Neural cell (in vitro differentiated cells): Measurements from ENCODE around the gene TMEM260. TPM values are rescaled to one million over a fixed set of nuclear protein-coding genes. Genes with fewer than 3 reads are reported as not detected.
"Not testable (repeated sequence)": the region's sequence is repeated elsewhere in the genome, so short reads cannot be mapped to it uniquely, and the experiment has no call there.

ENCODE experiments used
- H2AFZ ChIP-seq: fragments of 200-600, 300-800 bp; sonication (generic), shearing (Covaris generic); 2 replicates; pipeline ENCODE4 v1.6.0; 2014; ENCODE audit warnings: low read depth, mild to moderate bottlenecking, antibody characterized with exemption, low read length, moderate library complexity
- H3F3A ChIP-seq: fragments of 200-600 bp; shearing (Covaris generic); 2 replicates; pipeline ENCODE4 v1.6.1; 2016; ENCODE audit warnings: mild to moderate bottlenecking, moderate library complexity, mixed read lengths, antibody characterized with exemption, low read length; ENCODE audit not compliant: insufficient read depth, poor library complexity, severe bottlenecking
- H3K27ac ChIP-seq: fragments of 200-600, 300-800 bp; sonication (generic), shearing (Covaris generic); 2 replicates; pipeline ENCODE4 v1.5.1; 2014; ENCODE audit warnings: mild to moderate bottlenecking, low read length, moderate library complexity
- H3K27me3 ChIP-seq: fragments of 300-800, 200-600 bp; sonication (generic), shearing (Covaris generic); 2 replicates; pipeline ENCODE4 v1.6.0; 2014; ENCODE audit warnings: mild to moderate bottlenecking, low read depth, low read length, moderate library complexity; ENCODE audit not compliant: insufficient read depth
- H3K36me3 ChIP-seq: fragments of 300-800, 200-600 bp; sonication (generic), shearing (Covaris generic); 2 replicates; pipeline ENCODE4 v1.5.1; 2014; ENCODE audit warnings: mild to moderate bottlenecking, antibody characterized with exemption, low read length, moderate library complexity; ENCODE audit not compliant: insufficient read depth
- H3K4me2 ChIP-seq: fragments of 300-800, 200-600 bp; sonication (generic), shearing (Covaris generic); 2 replicates; pipeline ENCODE4 v1.6.0; 2014; ENCODE audit warnings: mild to moderate bottlenecking, low read length
- H3K4me3 ChIP-seq: fragments of 300-800, 200-600 bp; sonication (generic), shearing (Covaris generic); 2 replicates; pipeline ENCODE4 v1.5.1; 2014; ENCODE audit warnings: mild to moderate bottlenecking, low read length, moderate library complexity
- H3K79me2 ChIP-seq: fragments of 200-600 bp; shearing (Covaris generic); replicated peaks from 2 replicates; pipeline ENCODE4 v1.6.0; 2014; ENCODE audit warnings: mild to moderate bottlenecking, low read length, moderate library complexity; ENCODE audit not compliant: insufficient read depth
- H3K9ac ChIP-seq: fragments of 300-800, 200-600 bp; sonication (generic), shearing (Covaris generic); 2 replicates; pipeline ENCODE4 v1.6.1; 2016; ENCODE audit warnings: mild to moderate bottlenecking, low read length, mixed read lengths
- H3K9me2 ChIP-seq: fragments of 200-600 bp; shearing (Covaris generic); 2 replicates; pipeline ENCODE4 v1.6.1; 2016; ENCODE audit warnings: mild to moderate bottlenecking, low read length, mixed read lengths; ENCODE audit not compliant: insufficient read depth
- H3K9me3 ChIP-seq: fragments of 200-600, 300-800 bp; sonication (generic), shearing (Covaris generic); 2 replicates; pipeline ENCODE4 v1.6.1; 2016; ENCODE audit warnings: mild to moderate bottlenecking, mixed run types, low read length, moderate library complexity, mixed read lengths
- H4K20me1 ChIP-seq: fragments of 200-600 bp; shearing (Covaris generic); 2 replicates; pipeline ENCODE4 v1.6.1; 2016; ENCODE audit warnings: mild to moderate bottlenecking, mixed run types; ENCODE audit not compliant: insufficient read depth
- EP300 ChIP-seq: fragments of 450-650 bp; conservative IDR thresholded peaks from 2 replicates; pipeline ENCODE4 v1.6.1; 2014; ENCODE audit warnings: antibody characterized with exemption, mild to moderate bottlenecking, moderate library complexity; ENCODE audit not compliant: poor library complexity, severe bottlenecking
- EZH2 ChIP-seq: fragments of 200-600, 300-800 bp; shearing (Covaris generic), sonication (generic); IDR thresholded peaks from 2 replicates; pipeline ENCODE4 v1.6.1; 2014; ENCODE audit warnings: antibody characterized with exemption, low read length, borderline replicate concordance, mild to moderate bottlenecking; ENCODE audit not compliant: insufficient read depth, poor library complexity, severe bottlenecking
- MXI1 ChIP-seq: fragments of 450-650 bp; conservative IDR thresholded peaks from 2 replicates; pipeline ENCODE4 v1.6.1; 2014; ENCODE audit warnings: antibody characterized with exemption, mild to moderate bottlenecking; ENCODE audit not compliant: poor library complexity, severe bottlenecking
- POLR2AphosphoS5 ChIP-seq: IDR thresholded peaks from 2 replicates; pipeline ENCODE4 v1.6.1; 2012
- RAD21 ChIP-seq: fragments of 450-650 bp; conservative IDR thresholded peaks from 2 replicates; pipeline ENCODE4 v1.6.1; 2014; ENCODE audit warnings: antibody characterized with exemption, mild to moderate bottlenecking, moderate library complexity
- SMC3 ChIP-seq: fragments of 450-650 bp; conservative IDR thresholded peaks from 2 replicates; pipeline ENCODE4 v1.6.1; 2014; ENCODE audit warnings: antibody characterized with exemption, mild to moderate bottlenecking, moderate library complexity; ENCODE audit not compliant: poor library complexity
- TAF1 ChIP-seq: IDR thresholded peaks from 2 replicates; pipeline ENCODE4 v1.6.1; 2012; ENCODE audit warnings: low read depth
- polyA plus RNA-seq: library from polyadenylated mRNA; depleted of rRNA; stranded (reverse); fragments of >200 nt; gene quantifications from 2 replicates; pipeline ENCODE4 v1.2.3, GENCODE V29; 2014
- TF ChIP-seq, protein P1 (sequence below): IDR thresholded peaks from 2 replicates; pipeline ENCODE4 v1.6.1; 2012; ENCODE audit warnings: borderline replicate concordance
- TF ChIP-seq, protein P2 (sequence below): fragments of 450-650 bp; IDR thresholded peaks from 2 replicates; pipeline ENCODE4 v1.5.1; 2014; ENCODE audit warnings: antibody characterized with exemption, mild to moderate bottlenecking, moderate library complexity; ENCODE audit not compliant: poor library complexity, severe bottlenecking

Gene TMEM260
- polyA plus RNA-seq, 1 donor from 2014 or later, result 67.0 TPM

DNA sequence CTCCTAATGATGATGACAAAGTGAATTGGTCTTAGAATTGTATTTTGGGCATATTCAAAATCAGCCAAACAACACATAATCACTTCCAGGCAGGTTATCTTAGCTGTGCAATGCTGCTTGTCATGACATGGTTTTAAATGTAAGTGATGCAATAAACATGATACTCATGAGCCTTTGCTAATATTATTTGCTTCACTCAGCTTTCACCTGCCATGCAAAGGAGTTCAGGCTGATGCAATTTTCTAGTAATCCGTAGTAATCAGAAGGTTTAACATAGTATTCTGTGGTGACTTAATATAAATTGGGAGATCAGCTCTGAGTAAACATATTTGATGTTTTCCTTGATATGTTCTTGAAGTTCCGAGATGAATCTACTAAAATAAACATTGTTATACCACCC is 29.1 kb downstream of the TMEM260 start:
- no peaks in the 10 kb centered on the region for H3K79me2 ChIP-seq
- H3K4me3 ChIP-seq, result no peak overlapping the region
- H3K27ac ChIP-seq, result no peak overlapping the region
- no peak overlapping the region for H2AFZ ChIP-seq
- H3K36me3 ChIP-seq, result peaks cover 9% of the 10 kb centered on the region
- H3K9me3 ChIP-seq, result no peaks in the 10 kb centered on the region
- no peaks in the 10 kb centered on the region for H3K27me3 ChIP-seq
- no peaks in the 10 kb centered on the region for H4K20me1 ChIP-seq
- no peak overlapping the region for H3K4me2 ChIP-seq
- no peak overlapping the region for H3K9ac ChIP-seq
- no peak for TF ChIP-seq SMC3
- no peak for TF ChIP-seq RAD21
- H3K9me2 ChIP-seq, result no peaks in the 10 kb centered on the region
- H3F3A ChIP-seq, result no peaks in the 10 kb centered on the region

DNA sequence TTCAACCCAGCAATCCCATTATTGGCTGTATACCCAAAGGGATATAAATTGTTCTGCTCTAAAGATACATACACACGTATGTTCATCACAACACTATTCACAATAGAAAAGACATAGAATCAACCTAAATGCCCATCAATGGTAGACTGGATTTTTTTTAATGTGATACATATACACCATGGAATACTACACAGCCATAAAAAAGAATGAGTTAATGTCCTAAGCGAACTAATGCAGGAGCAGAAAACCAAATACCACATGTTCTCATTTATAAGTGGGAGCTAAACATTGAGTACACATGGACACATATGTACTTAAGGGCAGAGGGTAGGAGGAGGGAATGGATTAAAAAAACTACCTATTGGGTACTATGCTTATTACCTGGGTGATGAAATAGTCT is 32.1 kb downstream of the TMEM260 start:
- not testable (repeated sequence) for H2AFZ ChIP-seq, H3K27ac ChIP-seq, H3K9me2 ChIP-seq, H3K27me3 ChIP-seq, H3K36me3 ChIP-seq, H3K79me2 ChIP-seq, H3K4me3 ChIP-seq, H3F3A ChIP-seq, H3K9me3 ChIP-seq, H3K4me2 ChIP-seq, H4K20me1 ChIP-seq, H3K9ac ChIP-seq

DNA sequence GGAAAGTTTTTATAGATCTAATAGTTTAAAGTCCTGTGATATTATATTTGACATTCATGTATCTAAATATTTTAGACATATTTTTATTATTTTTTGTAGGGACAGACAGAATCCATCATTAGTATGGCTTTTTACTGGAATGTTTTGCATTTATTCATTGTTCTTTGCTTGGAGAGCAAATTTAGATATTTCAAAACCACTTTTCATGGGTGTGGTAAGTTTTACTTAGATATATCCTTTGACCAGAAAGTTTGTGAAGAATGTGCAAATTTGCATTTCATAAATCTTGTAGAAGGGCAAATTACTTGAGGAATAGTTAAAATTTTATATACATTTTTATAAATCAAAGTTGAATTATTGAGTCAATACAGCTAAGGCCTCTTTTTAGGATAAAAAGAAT is 37.5 kb downstream of the TMEM260 start:
- Histone ChIP-seq H3F3A (no peaks in the 10 kb centered on the region), H3K79me2 (no peaks in the 10 kb centered on the region), H4K20me1 (no peaks in the 10 kb centered on the region), H2AFZ (no peak overlapping the region), H3K9me2 (no peaks in the 10 kb centered on the region), H3K4me3 (no peak overlapping the region), H3K27ac (no peak overlapping the region), H3K36me3 (no peaks in the 10 kb centered on the region), H3K27me3 (no peaks in the 10 kb centered on the region), H3K9ac (no peak overlapping the region), H3K4me2 (no peak overlapping the region), H3K9me3 (no peaks in the 10 kb centered on the region)
- TF ChIP-seq EP300 (no peak), EZH2 (no peak), POLR2AphosphoS5 (no peak), SMC3 (no peak), RAD21 (no peak), TAF1 (no peak), MXI1 (no peak)
- TF ChIP-seq, protein P1, sequence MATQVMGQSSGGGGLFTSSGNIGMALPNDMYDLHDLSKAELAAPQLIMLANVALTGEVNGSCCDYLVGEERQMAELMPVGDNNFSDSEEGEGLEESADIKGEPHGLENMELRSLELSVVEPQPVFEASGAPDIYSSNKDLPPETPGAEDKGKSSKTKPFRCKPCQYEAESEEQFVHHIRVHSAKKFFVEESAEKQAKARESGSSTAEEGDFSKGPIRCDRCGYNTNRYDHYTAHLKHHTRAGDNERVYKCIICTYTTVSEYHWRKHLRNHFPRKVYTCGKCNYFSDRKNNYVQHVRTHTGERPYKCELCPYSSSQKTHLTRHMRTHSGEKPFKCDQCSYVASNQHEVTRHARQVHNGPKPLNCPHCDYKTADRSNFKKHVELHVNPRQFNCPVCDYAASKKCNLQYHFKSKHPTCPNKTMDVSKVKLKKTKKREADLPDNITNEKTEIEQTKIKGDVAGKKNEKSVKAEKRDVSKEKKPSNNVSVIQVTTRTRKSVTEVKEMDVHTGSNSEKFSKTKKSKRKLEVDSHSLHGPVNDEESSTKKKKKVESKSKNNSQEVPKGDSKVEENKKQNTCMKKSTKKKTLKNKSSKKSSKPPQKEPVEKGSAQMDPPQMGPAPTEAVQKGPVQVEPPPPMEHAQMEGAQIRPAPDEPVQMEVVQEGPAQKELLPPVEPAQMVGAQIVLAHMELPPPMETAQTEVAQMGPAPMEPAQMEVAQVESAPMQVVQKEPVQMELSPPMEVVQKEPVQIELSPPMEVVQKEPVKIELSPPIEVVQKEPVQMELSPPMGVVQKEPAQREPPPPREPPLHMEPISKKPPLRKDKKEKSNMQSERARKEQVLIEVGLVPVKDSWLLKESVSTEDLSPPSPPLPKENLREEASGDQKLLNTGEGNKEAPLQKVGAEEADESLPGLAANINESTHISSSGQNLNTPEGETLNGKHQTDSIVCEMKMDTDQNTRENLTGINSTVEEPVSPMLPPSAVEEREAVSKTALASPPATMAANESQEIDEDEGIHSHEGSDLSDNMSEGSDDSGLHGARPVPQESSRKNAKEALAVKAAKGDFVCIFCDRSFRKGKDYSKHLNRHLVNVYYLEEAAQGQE, result no peak
- TF ChIP-seq, protein P2, sequence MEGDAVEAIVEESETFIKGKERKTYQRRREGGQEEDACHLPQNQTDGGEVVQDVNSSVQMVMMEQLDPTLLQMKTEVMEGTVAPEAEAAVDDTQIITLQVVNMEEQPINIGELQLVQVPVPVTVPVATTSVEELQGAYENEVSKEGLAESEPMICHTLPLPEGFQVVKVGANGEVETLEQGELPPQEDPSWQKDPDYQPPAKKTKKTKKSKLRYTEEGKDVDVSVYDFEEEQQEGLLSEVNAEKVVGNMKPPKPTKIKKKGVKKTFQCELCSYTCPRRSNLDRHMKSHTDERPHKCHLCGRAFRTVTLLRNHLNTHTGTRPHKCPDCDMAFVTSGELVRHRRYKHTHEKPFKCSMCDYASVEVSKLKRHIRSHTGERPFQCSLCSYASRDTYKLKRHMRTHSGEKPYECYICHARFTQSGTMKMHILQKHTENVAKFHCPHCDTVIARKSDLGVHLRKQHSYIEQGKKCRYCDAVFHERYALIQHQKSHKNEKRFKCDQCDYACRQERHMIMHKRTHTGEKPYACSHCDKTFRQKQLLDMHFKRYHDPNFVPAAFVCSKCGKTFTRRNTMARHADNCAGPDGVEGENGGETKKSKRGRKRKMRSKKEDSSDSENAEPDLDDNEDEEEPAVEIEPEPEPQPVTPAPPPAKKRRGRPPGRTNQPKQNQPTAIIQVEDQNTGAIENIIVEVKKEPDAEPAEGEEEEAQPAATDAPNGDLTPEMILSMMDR, result no peak
